ENCODE data around the gene IRX6.

The IRX6 gene

GRCh38 chr16:55373489-55373832, 49.5 kb downstream of the IRX6 start:
- CTCF ChIA-PET = no interaction called here
- DNase-seq (ENCODE audit: extremely low spot score) = no peak
- no peak for TF ChIP-seq FOXA1 (IDR thresholded peaks at IDR 0.05)
- TF ChIP-seq FOXM1 (IDR thresholded peaks at IDR 0.05; ENCODE audit: borderline replicate concordance) = no peak
- no peak for TF ChIP-seq CTBP1 (IDR thresholded peaks at IDR 0.05; ENCODE audit: borderline replicate concordance)
- no peak for TF ChIP-seq HDGF (IDR thresholded peaks at IDR 0.05; ENCODE audit: borderline replicate concordance)
- POLR2A ChIA-PET = no interaction called here

GRCh38 chr16:55376045-55376444, 52.0 kb downstream of the IRX6 start:
- DNase-seq (ENCODE audit: extremely low spot score) = no peak
- no peak for TF ChIP-seq ELF4 (IDR thresholded peaks at IDR 0.05)
- TF ChIP-seq SUZ12 (IDR thresholded peaks at IDR 0.05) = no peak
- no peak for TF ChIP-seq CTBP1 (IDR thresholded peaks at IDR 0.05; ENCODE audit: borderline replicate concordance)
- TF ChIP-seq HDGF (IDR thresholded peaks at IDR 0.05; ENCODE audit: borderline replicate concordance) = no peak
- TF ChIP-seq ZNF384 (IDR thresholded peaks at IDR 0.05) = no peak
- no peak for TF ChIP-seq PKNOX1 (IDR thresholded peaks at IDR 0.05)
- no peak for TF ChIP-seq ARNT (IDR thresholded peaks at IDR 0.05)
- no peak for TF ChIP-seq FOXM1 (IDR thresholded peaks at IDR 0.05; ENCODE audit: borderline replicate concordance)
- TF ChIP-seq BHLHE40 (IDR thresholded peaks at IDR 0.05; ENCODE audit: borderline replicate concordance) = no peak
- TF ChIP-seq L3MBTL2 (conservative IDR thresholded peaks at IDR 0.05) = no peak
- TF ChIP-seq FOXK2 (IDR thresholded peaks at IDR 0.05) = no peak
- TF ChIP-seq LEF1 (IDR thresholded peaks at IDR 0.05; ENCODE audit: borderline replicate concordance) = no peak
- no peak for TF ChIP-seq FOXA1 (IDR thresholded peaks at IDR 0.05)
- TF ChIP-seq TARDBP (IDR thresholded peaks at IDR 0.05) = no peak
- TF ChIP-seq NFRKB (IDR thresholded peaks at IDR 0.05) = no peak
- TF ChIP-seq SP1 (IDR thresholded peaks at IDR 0.05) = no peak
- CTCF ChIA-PET = no interaction called here
- POLR2A ChIA-PET = no interaction called here

- TF ChIP-seq HDGF (IDR thresholded peaks at IDR 0.05; ENCODE audit: borderline replicate concordance) (no peak), SP1 (IDR thresholded peaks at IDR 0.05) (no peak), FOXA1 (IDR thresholded peaks at IDR 0.05) (no peak), FOXM1 (IDR thresholded peaks at IDR 0.05; ENCODE audit: borderline replicate concordance) (no peak), PKNOX1 (IDR thresholded peaks at IDR 0.05) (no peak), LEF1 (IDR thresholded peaks at IDR 0.05; ENCODE audit: borderline replicate concordance) (no peak), ARNT (IDR thresholded peaks at IDR 0.05) (no peak)
- POLR2A ChIA-PET = no interaction called here
- DNase-seq (ENCODE audit: extremely low spot score) = no peak
- CTCF ChIA-PET = no interaction called here
These were observed 52.7 kb downstream of the IRX6 start for GRCh38 chr16:55376567-55377167.

GRCh38 chr16:55377840-55378239, 53.8 kb downstream of the IRX6 start:
- CTCF ChIA-PET = no interaction called here
- DNase-seq (ENCODE audit: extremely low spot score) = no peak
- TF ChIP-seq SP1 (IDR thresholded peaks at IDR 0.05) = no peak
- no peak for TF ChIP-seq CTBP1 (IDR thresholded peaks at IDR 0.05; ENCODE audit: borderline replicate concordance)
- no peak for TF ChIP-seq LEF1 (IDR thresholded peaks at IDR 0.05; ENCODE audit: borderline replicate concordance)
- TF ChIP-seq FOXK2 (IDR thresholded peaks at IDR 0.05) = no peak
- TF ChIP-seq HDGF (IDR thresholded peaks at IDR 0.05; ENCODE audit: borderline replicate concordance) = no peak
- TF ChIP-seq NFRKB (IDR thresholded peaks at IDR 0.05) = no peak
- TF ChIP-seq SUZ12 (IDR thresholded peaks at IDR 0.05) = no peak
- TF ChIP-seq FOXM1 (IDR thresholded peaks at IDR 0.05; ENCODE audit: borderline replicate concordance) = no peak
- no peak for TF ChIP-seq ARNT (IDR thresholded peaks at IDR 0.05)
- TF ChIP-seq L3MBTL2 (conservative IDR thresholded peaks at IDR 0.05) = no peak
- POLR2A ChIA-PET = no interaction called here

- CTCF ChIA-PET = no interaction called here
- DNase-seq (ENCODE audit: extremely low spot score) = no peak
- POLR2A ChIA-PET = no interaction called here
- TF ChIP-seq SP1 (IDR thresholded peaks at IDR 0.05) (no peak), CTBP1 (IDR thresholded peaks at IDR 0.05; ENCODE audit: borderline replicate concordance) (no peak), SUZ12 (IDR thresholded peaks at IDR 0.05) (no peak), LEF1 (IDR thresholded peaks at IDR 0.05; ENCODE audit: borderline replicate concordance) (no peak), ARNT (IDR thresholded peaks at IDR 0.05) (no peak), ZNF384 (IDR thresholded peaks at IDR 0.05) (no peak), FOXA1 (IDR thresholded peaks at IDR 0.05) (no peak), L3MBTL2 (conservative IDR thresholded peaks at IDR 0.05) (no peak), TARDBP (IDR thresholded peaks at IDR 0.05) (no peak), NFRKB (IDR thresholded peaks at IDR 0.05) (no peak), FOXK2 (IDR thresholded peaks at IDR 0.05) (no peak), BHLHE40 (IDR thresholded peaks at IDR 0.05; ENCODE audit: borderline replicate concordance) (no peak), ELF4 (IDR thresholded peaks at IDR 0.05) (no peak), FOXM1 (IDR thresholded peaks at IDR 0.05; ENCODE audit: borderline replicate concordance) (no peak), PKNOX1 (IDR thresholded peaks at IDR 0.05) (no peak), HDGF (IDR thresholded peaks at IDR 0.05; ENCODE audit: borderline replicate concordance) (no peak)
These were observed 54.6 kb downstream of the IRX6 start for GRCh38 chr16:55378616-55379015.

- TF ChIP-seq NFRKB (IDR thresholded peaks at IDR 0.05) (no peak), SUZ12 (IDR thresholded peaks at IDR 0.05) (no peak), FOXM1 (IDR thresholded peaks at IDR 0.05; ENCODE audit: borderline replicate concordance) (no peak), ZNF384 (IDR thresholded peaks at IDR 0.05) (no peak), TARDBP (IDR thresholded peaks at IDR 0.05) (no peak), PKNOX1 (IDR thresholded peaks at IDR 0.05) (no peak)
- POLR2A ChIA-PET = no interaction called here
- CTCF ChIA-PET = no interaction called here
- DNase-seq (ENCODE audit: extremely low spot score) = no peak
These were observed 55.4 kb downstream of the IRX6 start for GRCh38 chr16:55379371-55379770.
